Spleen (tissue), 11 donors: Measurements from ENCODE around the gene NRG3. TPM values are rescaled to one million over a fixed set of nuclear protein-coding genes. Genes with fewer than 3 reads are reported as not detected.

Source experiments
- DNase-seq: peaks from one replicate; pipeline ENCODE4 v3.0.0-alpha.2; 2020
- H3K27ac ChIP-seq, 8 donors: fragments of 200-600 bp; sonication (generic) in 7 of 8; 1 replicate in 4 of 8; 2 replicates in 4 of 8; pipeline versions ENCODE4 v1.5.0 to v1.8.0; 2016 to 2021; ENCODE audit warnings: inconsistent platforms in 4 of 8, mild to moderate bottlenecking in 4 of 8, moderate library complexity in 1 of 8
- H3K27me3 ChIP-seq, 7 donors: fragments of 200-600 bp; sonication (generic) in 6 of 7; replicated peaks in 1 of 7; 1 replicate in 4 of 7; 2 replicates in 3 of 7; pipeline versions ENCODE4 v1.5.0 to v1.8.0; 2016 to 2021; ENCODE audit warnings: inconsistent platforms in 3 of 7, mild to moderate bottlenecking in 1 of 7
- H3K36me3 ChIP-seq, 6 donors: fragments of 200-600 bp; sonication (generic) in 5 of 6; 1 replicate in 4 of 6; 2 replicates in 2 of 6; pipeline versions ENCODE4 v1.5.0 to v1.8.0; 2016 to 2021; ENCODE audit warnings: inconsistent platforms in 2 of 6
- H3K4me1 ChIP-seq, 6 donors: fragments of 200-600 bp; sonication (generic) in 5 of 6; 1 replicate in 3 of 6; 2 replicates in 3 of 6; pipeline versions ENCODE4 v1.5.0 to v1.8.0; 2016 to 2021; ENCODE audit warnings: inconsistent platforms in 3 of 6
- H3K4me3 ChIP-seq, 8 donors: fragments of 200-600 bp; sonication (generic) in 7 of 8; 1 replicate in 4 of 8; 2 replicates in 4 of 8; pipeline versions ENCODE4 v1.5.0 to v1.8.0; 2016 to 2021; ENCODE audit warnings: inconsistent platforms in 4 of 8, mild to moderate bottlenecking in 4 of 8, moderate library complexity in 2 of 8
- H3K9me3 ChIP-seq, 8 donors: fragments of 200-600 bp; sonication (generic) in 7 of 8; 1 replicate in 4 of 8; 2 replicates in 4 of 8; pipeline versions ENCODE4 v1.5.0 to v1.8.0; 2016 to 2021; ENCODE audit warnings: inconsistent platforms in 4 of 8
- POLR2A ChIP-seq, 3 donors: fragments of 450-650 bp; IDR thresholded peaks; one replicate each; pipeline ENCODE4 v1.5.1; 2017; ENCODE audit warnings: antibody characterized with exemption in 3 of 3, mild to moderate bottlenecking in 1 of 3
- POLR2AphosphoS5 ChIP-seq, 3 donors: sonication (generic); formaldehyde crosslinking; IDR thresholded peaks; one replicate each; pipeline ENCODE4 v1.5.1; 2017; ENCODE audit warnings: antibody characterized with exemption in 3 of 3
- WGBS, 5 donors: extraction: QIAGEN DNeasy Blood & Tissue Kit in 3 of 5; methylation state at CpG; one replicate each; pipeline versions ENCODE4 v1.1.5 to v1.1.7; 2013 to 2018; 5-methylcytosine and 5-hydroxymethylcytosine counted together
- intact Hi-C: fragments of 100-400 bp; cut with DNase I; formaldehyde crosslinking; loops from one replicate; pipeline ENCODE4 v1.15.0; 2023; ENCODE audit warnings: low total_unique reads
- polyA plus RNA-seq, 3 donors: library from polyadenylated mRNA; stranded (reverse); fragments of 200-250 nt; gene quantifications; one replicate each; pipeline ENCODE4 v1.2.1, GENCODE V29; 2013
- total RNA-seq, 7 donors: library from RNA; depleted of rRNA in 3 of 7; stranded (reverse); fragments of >200 nt in 3 of 7; fragmentation: NEBNext Ultra II Directional in 4 of 7; extraction: Animal tissue kit (Norgen Biotek cat#: 25700) in 4 of 7; gene quantifications; one replicate each; pipeline versions ENCODE4 v1.1.0 to v1.2.1, GENCODE V29; 2016 to 2021
- TF ChIP-seq, protein P1 (sequence below), 11 experiments: fragments of 200-600 bp in 7 of 11; fragments of 450-650 bp in 4 of 11; sonication (generic) in 4 of 11; IDR thresholded peaks in 8 of 11; conservative IDR thresholded peaks in 3 of 11; 1 replicate in 7 of 11; 2 replicates in 4 of 11; pipeline versions ENCODE4 v1.4.0 to v1.8.0; 2016 to 2021; ENCODE audit warnings: antibody characterized with exemption in 11 of 11, inconsistent platforms in 4 of 11, mild to moderate bottlenecking in 1 of 11
- donor health status: healthy with polysubstance abuse.
- donor health status: DM: no; HTN: no; CAD: no; lungs with moderate emphysema.
- donor health status: DM: no; HTN: no; CAD: no.
- donor health status: Bipolar disorder and iron deficiency.
- donor health status: healthy.
- donor health status: DM: no; HTN: no; CAD: no.
- donor health status: DM: yes; HTN: yes; CAD: no.

Gene NRG3
- total and polyA plus RNA-seq, 10 donors, result 0.10 to 0.22 (median 0.21) TPM; not detected in 7

DNA sequence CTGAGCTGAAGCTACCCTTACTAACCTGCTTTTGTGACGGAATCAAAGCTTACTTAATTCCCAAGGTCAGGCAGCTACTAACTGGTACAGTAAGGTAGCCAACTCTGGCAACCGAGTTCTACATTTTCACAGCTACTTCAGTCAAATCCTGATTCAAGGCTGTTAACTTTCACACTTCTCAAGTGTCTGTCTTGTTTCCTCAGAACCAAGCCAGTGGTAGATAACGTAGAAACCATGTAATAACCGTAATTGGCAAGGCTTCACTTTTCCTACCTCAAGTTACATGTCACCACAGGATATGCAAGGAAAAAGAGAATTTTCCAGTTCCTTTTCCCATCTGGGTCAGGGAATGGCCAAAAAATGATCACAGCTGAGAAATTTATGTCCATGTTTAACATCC, 746.7 kb downstream of the NRG3 start:
- Histone ChIP-seq H3K27me3 (no peaks in the 10 kb centered on the region), H3K4me3 (no peak overlapping the region), H3K27ac (no peak overlapping the region), H3K4me1 (no peaks in the 10 kb centered on the region), H3K36me3 (no peaks in the 10 kb centered on the region), H3K9me3 (peaks cover 0 to 9% (median 0%) of the 10 kb centered on the region in 8 donors)
- intact Hi-C loops, result no loop called here
- 71 to 79% (median 74%) methylated on average over 4 of the region's 4 CpGs for WGBS, 5 donors
- TF ChIP-seq, protein P1, sequence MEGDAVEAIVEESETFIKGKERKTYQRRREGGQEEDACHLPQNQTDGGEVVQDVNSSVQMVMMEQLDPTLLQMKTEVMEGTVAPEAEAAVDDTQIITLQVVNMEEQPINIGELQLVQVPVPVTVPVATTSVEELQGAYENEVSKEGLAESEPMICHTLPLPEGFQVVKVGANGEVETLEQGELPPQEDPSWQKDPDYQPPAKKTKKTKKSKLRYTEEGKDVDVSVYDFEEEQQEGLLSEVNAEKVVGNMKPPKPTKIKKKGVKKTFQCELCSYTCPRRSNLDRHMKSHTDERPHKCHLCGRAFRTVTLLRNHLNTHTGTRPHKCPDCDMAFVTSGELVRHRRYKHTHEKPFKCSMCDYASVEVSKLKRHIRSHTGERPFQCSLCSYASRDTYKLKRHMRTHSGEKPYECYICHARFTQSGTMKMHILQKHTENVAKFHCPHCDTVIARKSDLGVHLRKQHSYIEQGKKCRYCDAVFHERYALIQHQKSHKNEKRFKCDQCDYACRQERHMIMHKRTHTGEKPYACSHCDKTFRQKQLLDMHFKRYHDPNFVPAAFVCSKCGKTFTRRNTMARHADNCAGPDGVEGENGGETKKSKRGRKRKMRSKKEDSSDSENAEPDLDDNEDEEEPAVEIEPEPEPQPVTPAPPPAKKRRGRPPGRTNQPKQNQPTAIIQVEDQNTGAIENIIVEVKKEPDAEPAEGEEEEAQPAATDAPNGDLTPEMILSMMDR (IDR thresholded peaks at IDR 0.05 in 8 of 11, conservative IDR thresholded peaks at IDR 0.05 in 3 of 11), result no peak
- TF ChIP-seq POLR2A (IDR thresholded peaks at IDR 0.05) (no peak), POLR2AphosphoS5 (IDR thresholded peaks at IDR 0.05) (no peak)
- no peak for DNase-seq

DNA sequence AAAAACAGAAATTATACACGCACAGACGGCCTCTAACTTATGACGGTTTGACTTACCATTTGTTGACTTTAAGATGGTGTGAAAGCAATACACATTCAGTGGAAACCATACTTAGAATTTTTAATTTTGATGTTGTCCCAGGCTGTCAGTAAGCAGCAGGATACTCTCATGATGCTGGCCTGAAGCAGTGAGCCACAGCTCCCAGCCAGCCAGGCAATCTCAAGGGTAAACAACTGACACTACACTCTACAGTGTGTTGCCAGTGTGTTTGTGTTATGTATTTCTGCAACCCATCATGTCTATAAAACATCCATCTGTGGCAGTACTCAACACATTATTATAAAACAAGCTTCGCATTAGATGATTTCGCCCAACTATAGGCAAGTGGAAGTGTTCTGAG, 747.5 kb downstream of the NRG3 start:
- Histone ChIP-seq H3K27me3 (no peaks in the 10 kb centered on the region), H3K9me3 (peaks cover 0 to 9% (median 0%) of the 10 kb centered on the region in 8 donors), H3K27ac (no peak overlapping the region), H3K36me3 (no peaks in the 10 kb centered on the region), H3K4me1 (no peaks in the 10 kb centered on the region), H3K4me3 (no peak overlapping the region)
- no peak for DNase-seq
- TF ChIP-seq, protein P1 (IDR thresholded peaks at IDR 0.05 in 8 of 11, conservative IDR thresholded peaks at IDR 0.05 in 3 of 11), result no peak
- no peak for TF ChIP-seq POLR2AphosphoS5 (IDR thresholded peaks at IDR 0.05)
- no peak for TF ChIP-seq POLR2A (IDR thresholded peaks at IDR 0.05)
- intact Hi-C loops, result no loop called here
- 89 to 94% (median 92%) methylated on average over 5 of the region's 5 CpGs for WGBS, 5 donors

DNA sequence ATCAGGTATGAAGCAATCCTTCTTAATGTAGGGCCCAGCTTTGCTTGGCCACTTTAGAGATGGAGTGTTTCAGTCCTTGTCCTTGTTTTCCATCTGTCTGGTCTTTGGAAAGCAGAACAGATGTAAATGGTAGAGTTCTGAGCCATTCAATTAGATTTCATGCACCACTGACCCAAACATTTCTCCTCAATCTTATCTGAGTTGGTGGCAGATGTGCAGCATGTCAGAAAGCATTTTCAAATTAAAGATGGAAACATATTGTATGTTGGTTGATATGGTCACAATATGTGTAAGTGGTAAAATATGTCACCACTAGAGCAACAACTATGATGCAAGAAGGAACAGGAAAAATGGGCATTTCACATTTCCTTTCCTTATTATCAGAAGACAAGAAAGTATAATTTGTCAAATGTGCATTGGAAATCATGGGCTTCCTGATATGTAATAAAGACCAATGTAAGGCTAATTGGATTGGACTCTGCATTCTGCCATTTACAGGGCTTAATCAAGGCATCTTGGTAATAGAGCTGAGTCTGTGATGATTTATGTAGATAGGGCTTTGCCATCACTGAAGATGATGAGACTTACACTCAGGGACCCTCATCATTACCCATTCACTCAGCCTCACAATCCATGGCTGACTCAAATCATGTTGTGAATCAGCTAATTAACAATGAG, 750.7 kb downstream of the NRG3 start:
- no peak for DNase-seq
- Histone ChIP-seq H3K27ac (no peak overlapping the region), H3K36me3 (no peaks in the 10 kb centered on the region), H3K27me3 (no peaks in the 10 kb centered on the region), H3K4me3 (no peak overlapping the region), H3K4me1 (no peaks in the 10 kb centered on the region), H3K9me3 (no peaks in the 10 kb centered on the region)
- TF ChIP-seq POLR2A (IDR thresholded peaks at IDR 0.05), result no peak
- TF ChIP-seq, protein P1 (IDR thresholded peaks at IDR 0.05 in 8 of 11, conservative IDR thresholded peaks at IDR 0.05 in 3 of 11), result no peak
- no peak for TF ChIP-seq POLR2AphosphoS5 (IDR thresholded peaks at IDR 0.05)
- intact Hi-C loops, result no loop called here

DNA sequence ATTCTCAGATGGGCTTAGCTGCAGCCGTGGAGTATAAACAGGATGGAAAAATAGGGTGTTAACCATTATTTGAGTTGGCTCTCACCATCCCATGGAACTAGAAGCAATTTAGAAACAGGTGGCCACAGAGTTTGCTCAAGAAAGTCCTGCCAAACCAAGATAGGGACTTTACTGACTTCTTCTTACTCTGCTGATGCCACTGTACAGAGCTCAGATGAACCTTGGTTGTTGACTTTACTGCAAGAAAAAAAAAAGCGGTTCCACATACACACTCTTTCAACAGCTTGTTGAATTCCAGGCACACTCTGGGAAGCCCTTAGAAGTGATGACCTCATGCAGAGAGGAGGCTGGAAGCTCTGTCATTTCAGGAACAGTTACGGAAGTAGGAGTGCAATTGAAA, 753.4 kb downstream of the NRG3 start:
- Histone ChIP-seq H3K27me3 (no peaks in the 10 kb centered on the region), H3K36me3 (no peaks in the 10 kb centered on the region), H3K9me3 (no peaks in the 10 kb centered on the region), H3K27ac (no peak overlapping the region), H3K4me3 (no peak overlapping the region), H3K4me1 (no peaks in the 10 kb centered on the region)
- no peak for DNase-seq
- TF ChIP-seq POLR2A (IDR thresholded peaks at IDR 0.05) (no peak), POLR2AphosphoS5 (IDR thresholded peaks at IDR 0.05) (no peak)
- TF ChIP-seq, protein P1 (IDR thresholded peaks at IDR 0.05 in 8 of 11, conservative IDR thresholded peaks at IDR 0.05 in 3 of 11), result no peak
- 60 to 72% (median 64%) methylated on average over 3 of the region's 3 CpGs for WGBS, 5 donors
- intact Hi-C loops, result no loop called here
